Spleen (tissue), 11 donors: ENCODE measurements around the gene ZBP1. TPM values are rescaled to one million over a fixed set of nuclear protein-coding genes. Genes with fewer than 3 reads are reported as not detected.

ENCODE experiments used
- DNase-seq: peaks from one replicate; pipeline ENCODE4 v3.0.0-alpha.2; 2020
- H3K27ac ChIP-seq, 8 donors: fragments of 200-600 bp; sonication (generic) in 7 of 8; 1 replicate in 4 of 8; 2 replicates in 4 of 8; pipeline versions ENCODE4 v1.5.0 to v1.8.0; 2016 to 2021; ENCODE audit warnings: inconsistent platforms in 4 of 8, mild to moderate bottlenecking in 4 of 8, moderate library complexity in 1 of 8
- H3K27me3 ChIP-seq, 7 donors: fragments of 200-600 bp; sonication (generic) in 6 of 7; replicated peaks in 1 of 7; 1 replicate in 4 of 7; 2 replicates in 3 of 7; pipeline versions ENCODE4 v1.5.0 to v1.8.0; 2016 to 2021; ENCODE audit warnings: inconsistent platforms in 3 of 7, mild to moderate bottlenecking in 1 of 7
- H3K36me3 ChIP-seq, 6 donors: fragments of 200-600 bp; sonication (generic) in 5 of 6; 1 replicate in 4 of 6; 2 replicates in 2 of 6; pipeline versions ENCODE4 v1.5.0 to v1.8.0; 2016 to 2021; ENCODE audit warnings: inconsistent platforms in 2 of 6
- H3K4me1 ChIP-seq, 6 donors: fragments of 200-600 bp; sonication (generic) in 5 of 6; 1 replicate in 3 of 6; 2 replicates in 3 of 6; pipeline versions ENCODE4 v1.5.0 to v1.8.0; 2016 to 2021; ENCODE audit warnings: inconsistent platforms in 3 of 6
- H3K4me3 ChIP-seq, 8 donors: fragments of 200-600 bp; sonication (generic) in 7 of 8; 1 replicate in 4 of 8; 2 replicates in 4 of 8; pipeline versions ENCODE4 v1.5.0 to v1.8.0; 2016 to 2021; ENCODE audit warnings: inconsistent platforms in 4 of 8, mild to moderate bottlenecking in 4 of 8, moderate library complexity in 2 of 8
- H3K9me3 ChIP-seq, 8 donors: fragments of 200-600 bp; sonication (generic) in 7 of 8; 1 replicate in 4 of 8; 2 replicates in 4 of 8; pipeline versions ENCODE4 v1.5.0 to v1.8.0; 2016 to 2021; ENCODE audit warnings: inconsistent platforms in 4 of 8
- CTCF ChIP-seq, 11 experiments: fragments of 200-600 bp in 7 of 11; fragments of 450-650 bp in 4 of 11; sonication (generic) in 4 of 11; IDR thresholded peaks in 8 of 11; conservative IDR thresholded peaks in 3 of 11; 1 replicate in 7 of 11; 2 replicates in 4 of 11; pipeline versions ENCODE4 v1.4.0 to v1.8.0; 2016 to 2021; ENCODE audit warnings: antibody characterized with exemption in 11 of 11, inconsistent platforms in 4 of 11, mild to moderate bottlenecking in 1 of 11
- POLR2A ChIP-seq, 3 donors: fragments of 450-650 bp; IDR thresholded peaks; one replicate each; pipeline ENCODE4 v1.5.1; 2017; ENCODE audit warnings: antibody characterized with exemption in 3 of 3, mild to moderate bottlenecking in 1 of 3
- POLR2AphosphoS5 ChIP-seq, 3 donors: sonication (generic); formaldehyde crosslinking; IDR thresholded peaks; one replicate each; pipeline ENCODE4 v1.5.1; 2017; ENCODE audit warnings: antibody characterized with exemption in 3 of 3
- WGBS, 5 donors: extraction: QIAGEN DNeasy Blood & Tissue Kit in 3 of 5; methylation state at CpG; one replicate each; pipeline versions ENCODE4 v1.1.5 to v1.1.7; 2013 to 2018; 5-methylcytosine and 5-hydroxymethylcytosine counted together
- intact Hi-C: fragments of 100-400 bp; cut with DNase I; formaldehyde crosslinking; loops from one replicate; pipeline ENCODE4 v1.15.0; 2023; ENCODE audit warnings: low total_unique reads
- polyA plus RNA-seq, 3 donors: library from polyadenylated mRNA; stranded (reverse); fragments of 200-250 nt; gene quantifications; one replicate each; pipeline ENCODE4 v1.2.1, GENCODE V29; 2013
- total RNA-seq, 7 donors: library from RNA; depleted of rRNA in 3 of 7; stranded (reverse); fragments of >200 nt in 3 of 7; fragmentation: NEBNext Ultra II Directional in 4 of 7; extraction: Animal tissue kit (Norgen Biotek cat#: 25700) in 4 of 7; gene quantifications; one replicate each; pipeline versions ENCODE4 v1.1.0 to v1.2.1, GENCODE V29; 2016 to 2021
- donor health status: healthy with polysubstance abuse.
- donor health status: DM: no; HTN: no; CAD: no; lungs with moderate emphysema.
- donor health status: DM: no; HTN: no; CAD: no.
- donor health status: Bipolar disorder and iron deficiency.
- donor health status: healthy.
- donor health status: DM: no; HTN: no; CAD: no.
- donor health status: DM: yes; HTN: yes; CAD: no.

Gene ZBP1
- total and polyA plus RNA-seq, 10 donors = 8.6 to 28.4 (median 16.6) TPM

GRCh38 chr20:57648878-57649616 is 28.8 kb upstream of the ZBP1 start:
- intact Hi-C loops = no loop called here
- TF ChIP-seq POLR2AphosphoS5 (IDR thresholded peaks at IDR 0.05) (no peak), POLR2A (IDR thresholded peaks at IDR 0.05) (no peak)
- Histone ChIP-seq H3K9me3 (peaks cover 0 to 22% (median 13%) of the 10 kb centered on the region in 8 donors), H3K27me3 (no peaks in the 10 kb centered on the region), H3K4me3 (no peak overlapping the region), H3K36me3 (peaks cover 0 to 36% (median 17%) of the 10 kb centered on the region in 6 donors), H3K27ac (no peak overlapping the region), H3K4me1 (peaks cover 0 to 4% (median under 1%) of the 10 kb centered on the region in 6 donors)
- 89 to 94% (median 90%) methylated on average over 15 of the region's 15 CpGs for WGBS, 5 donors
- peak; percentile 30 for DNase-seq

DNA sequence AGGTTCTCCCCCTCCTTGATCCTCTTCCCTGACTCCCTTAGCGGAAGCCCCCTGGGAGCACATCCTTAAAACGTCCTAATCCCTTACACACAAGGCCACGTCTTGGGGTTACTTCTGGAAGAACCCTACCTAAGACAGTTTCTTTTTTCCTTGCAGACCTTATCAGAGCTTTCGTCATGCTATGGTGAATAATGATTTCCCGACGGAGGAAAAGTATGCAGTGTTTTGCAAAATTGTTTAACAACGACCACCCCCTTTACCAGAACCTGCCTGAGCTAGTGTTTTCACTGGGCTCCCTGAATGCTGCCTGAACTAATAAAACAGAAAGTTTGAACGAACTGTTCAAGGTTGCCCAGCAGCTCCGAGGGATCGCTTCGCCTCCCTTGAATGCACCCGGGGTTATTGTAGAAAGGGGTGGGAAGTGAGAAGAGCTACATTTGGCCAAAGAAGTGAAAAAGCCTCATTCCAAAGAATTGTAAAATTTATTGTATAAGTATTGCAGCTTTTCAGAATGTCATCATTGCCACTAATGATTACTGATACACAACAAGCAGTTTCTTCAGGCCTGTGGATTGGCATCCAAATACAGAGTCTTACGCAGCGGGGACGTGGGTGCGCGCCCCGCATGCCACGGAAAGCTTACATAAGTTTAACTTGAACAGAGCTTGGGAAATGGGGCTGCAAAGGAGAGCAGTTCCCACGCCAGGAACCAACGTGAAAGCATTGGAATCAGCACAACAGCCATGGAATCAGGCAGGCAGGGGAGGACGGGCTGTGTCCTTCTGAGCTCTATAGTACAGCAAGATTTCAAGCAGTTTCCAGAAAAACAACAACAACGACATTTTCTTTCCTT is 27.9 kb upstream of the ZBP1 start:
- peak; percentile 36 for DNase-seq
- TF ChIP-seq CTCF (IDR thresholded peaks at IDR 0.05 in 8 of 11, conservative IDR thresholded peaks at IDR 0.05 in 3 of 11) = no peak
- no peak for TF ChIP-seq POLR2AphosphoS5 (IDR thresholded peaks at IDR 0.05)
- no peak for TF ChIP-seq POLR2A (IDR thresholded peaks at IDR 0.05)
- intact Hi-C loops = no loop called here
- Histone ChIP-seq H3K9me3 (peaks cover 0 to 31% (median 21%) of the 10 kb centered on the region in 8 donors), H3K27ac (no peak overlapping the region), H3K4me3 (no peak overlapping the region), H3K27me3 (no peaks in the 10 kb centered on the region), H3K4me1 (no peaks in the 10 kb centered on the region), H3K36me3 (peaks cover 0 to 32% (median 17%) of the 10 kb centered on the region in 6 donors)
- WGBS, 5 donors = 86 to 92% (median 88%) methylated on average over 23 of the region's 23 CpGs

DNA sequence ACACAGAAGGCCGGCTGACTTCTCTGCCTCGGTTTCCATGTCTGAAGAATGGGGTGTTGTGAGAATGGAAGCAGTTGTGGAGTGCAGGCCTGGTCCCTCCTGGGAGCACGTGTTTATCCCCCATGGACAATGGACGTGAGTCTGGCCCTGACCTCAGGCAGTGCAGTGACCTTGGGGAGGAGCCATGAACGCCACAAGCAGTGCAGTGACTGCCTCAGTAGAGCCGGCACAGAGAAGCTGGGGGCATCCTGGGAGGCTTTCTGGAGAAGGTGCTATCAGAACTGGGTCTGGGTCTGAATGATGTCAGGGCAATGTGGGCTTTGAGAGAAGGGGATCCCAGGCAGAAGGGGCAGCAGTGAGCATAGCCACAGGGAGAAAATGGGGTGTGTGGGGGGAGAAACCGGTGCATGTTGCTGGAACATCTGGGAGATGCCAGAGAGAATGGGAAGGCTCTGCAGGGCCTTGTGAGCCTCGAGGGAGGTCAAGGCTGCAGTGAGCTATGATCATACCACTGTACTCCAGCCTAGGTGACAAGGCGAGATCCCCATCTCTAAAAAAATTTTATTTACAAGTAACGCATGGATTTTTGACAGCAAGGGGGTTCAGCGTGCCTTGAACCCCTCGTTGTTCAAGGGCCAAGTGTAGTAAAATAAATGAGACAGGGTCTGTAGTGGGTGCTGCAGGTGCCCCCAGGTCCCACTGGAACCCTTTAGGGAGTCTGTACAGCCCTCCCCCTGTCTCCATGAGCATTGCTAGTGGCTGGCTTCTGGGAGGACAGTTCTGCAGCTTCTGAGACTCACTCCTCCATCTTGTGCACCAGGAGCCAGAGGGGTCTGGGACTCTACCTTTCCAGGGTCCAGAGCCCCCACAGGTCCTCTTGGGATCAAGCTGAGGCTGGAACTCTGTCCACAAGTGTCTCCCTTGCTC is 27.0 kb upstream of the ZBP1 start:
- Histone ChIP-seq H3K27ac (no peak overlapping the region), H3K4me1 (no peaks in the 10 kb centered on the region), H3K4me3 (no peak overlapping the region), H3K36me3 (peaks cover 0 to 25% (median 10%) of the 10 kb centered on the region in 6 donors), H3K9me3 (peaks cover 0 to 32% (median 21%) of the 10 kb centered on the region in 8 donors), H3K27me3 (no peaks in the 10 kb centered on the region)
- TF ChIP-seq POLR2AphosphoS5 (IDR thresholded peaks at IDR 0.05) = no peak
- TF ChIP-seq CTCF (IDR thresholded peaks at IDR 0.05 in 8 of 11, conservative IDR thresholded peaks at IDR 0.05 in 3 of 11) = no peak
- no peak for TF ChIP-seq POLR2A (IDR thresholded peaks at IDR 0.05)
- intact Hi-C loops = no loop called here
- WGBS, 5 donors = 78 to 88% (median 79%) methylated on average over 10 to 12 of the region's 12 CpGs
- DNase-seq = peak; percentile 49

DNA sequence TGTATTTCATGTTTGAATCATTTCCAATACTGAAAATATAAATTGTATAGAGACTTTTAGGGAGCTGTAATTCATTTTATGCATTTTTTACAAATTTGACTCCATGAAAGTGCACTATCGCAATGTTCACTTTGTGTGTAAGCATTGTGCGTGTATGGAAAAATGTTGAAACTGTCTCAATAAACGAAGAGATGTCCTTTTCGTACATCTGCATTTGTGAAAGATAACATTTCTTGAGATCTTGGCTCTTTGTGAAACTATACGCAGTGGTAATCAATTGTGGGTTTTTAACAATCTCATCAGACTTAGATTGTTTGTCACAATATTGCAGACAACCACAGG is 18.6 kb upstream of the ZBP1 start:
- Histone ChIP-seq H3K9me3 (peaks cover 0 to 42% (median 26%) of the 10 kb centered on the region in 8 donors), H3K27ac (no peak overlapping the region), H3K4me1 (peaks cover 0 to 2% (median 0%) of the 10 kb centered on the region in 6 donors), H3K27me3 (no peaks in the 10 kb centered on the region), H3K36me3 (no peaks in the 10 kb centered on the region), H3K4me3 (no peak overlapping the region)
- TF ChIP-seq CTCF (IDR thresholded peaks at IDR 0.05 in 8 of 11, conservative IDR thresholded peaks at IDR 0.05 in 3 of 11) (no peak), POLR2A (IDR thresholded peaks at IDR 0.05) (no peak), POLR2AphosphoS5 (IDR thresholded peaks at IDR 0.05) (no peak)
- no peak for DNase-seq
- intact Hi-C loops = no loop called here
- WGBS, 5 donors = 83 to 93% (median 90%) methylated on average over 5 of the region's 5 CpGs
